ENCODE results near the gene ITGAX.

Gene ITGAX

DNA sequence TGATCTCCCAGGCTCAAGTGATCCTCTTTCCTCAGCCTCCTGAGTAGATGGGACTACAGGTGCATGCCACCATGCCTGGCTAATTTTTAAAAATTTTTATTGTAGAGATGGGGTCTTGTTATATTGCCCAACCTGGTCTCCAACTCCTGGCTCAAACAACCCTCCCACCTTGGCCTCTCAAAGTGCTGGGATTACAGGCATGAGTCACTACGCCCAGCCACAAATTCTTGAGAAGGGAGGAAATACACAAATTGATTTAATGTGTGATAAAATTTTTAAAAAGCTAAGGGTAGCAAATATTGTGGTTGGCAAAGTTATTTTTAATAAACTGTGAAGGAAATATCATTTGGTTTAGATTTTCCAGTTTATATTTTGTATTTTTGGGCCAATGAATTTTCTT, 47.7 kb downstream of the ITGAX start:
- no peaks in the 10 kb centered on the region for H3K36me3 ChIP-seq (replicated peaks; ENCODE audit: insufficient read depth, low read length)
- no peak for DNase-seq
- H3K9ac ChIP-seq (ENCODE audit: low read length) = no peak overlapping the region
- H3K4me1 ChIP-seq (ENCODE audit: low read length) = no peaks in the 10 kb centered on the region
- H3K9me3 ChIP-seq (replicated peaks; ENCODE audit: insufficient read depth, low read length) = no peaks in the 10 kb centered on the region
- TF ChIP-seq EZH2 (optimal IDR thresholded peaks at IDR 0.05; ENCODE audit: low read depth, low read length) (no peak), EZH2phosphoT487 (IDR thresholded peaks at IDR 0.05; ENCODE audit: low read length) (no peak)
- TF ChIP-seq, protein P1, sequence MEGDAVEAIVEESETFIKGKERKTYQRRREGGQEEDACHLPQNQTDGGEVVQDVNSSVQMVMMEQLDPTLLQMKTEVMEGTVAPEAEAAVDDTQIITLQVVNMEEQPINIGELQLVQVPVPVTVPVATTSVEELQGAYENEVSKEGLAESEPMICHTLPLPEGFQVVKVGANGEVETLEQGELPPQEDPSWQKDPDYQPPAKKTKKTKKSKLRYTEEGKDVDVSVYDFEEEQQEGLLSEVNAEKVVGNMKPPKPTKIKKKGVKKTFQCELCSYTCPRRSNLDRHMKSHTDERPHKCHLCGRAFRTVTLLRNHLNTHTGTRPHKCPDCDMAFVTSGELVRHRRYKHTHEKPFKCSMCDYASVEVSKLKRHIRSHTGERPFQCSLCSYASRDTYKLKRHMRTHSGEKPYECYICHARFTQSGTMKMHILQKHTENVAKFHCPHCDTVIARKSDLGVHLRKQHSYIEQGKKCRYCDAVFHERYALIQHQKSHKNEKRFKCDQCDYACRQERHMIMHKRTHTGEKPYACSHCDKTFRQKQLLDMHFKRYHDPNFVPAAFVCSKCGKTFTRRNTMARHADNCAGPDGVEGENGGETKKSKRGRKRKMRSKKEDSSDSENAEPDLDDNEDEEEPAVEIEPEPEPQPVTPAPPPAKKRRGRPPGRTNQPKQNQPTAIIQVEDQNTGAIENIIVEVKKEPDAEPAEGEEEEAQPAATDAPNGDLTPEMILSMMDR (IDR thresholded peaks at IDR 0.05; ENCODE audit: low read length) = no peak
- H3K27ac ChIP-seq (ENCODE audit: low read length) = no peak overlapping the region
- H3K4me2 ChIP-seq (ENCODE audit: low read depth, low read length) = no peak overlapping the region
- no peaks in the 10 kb centered on the region for H3K9me2 ChIP-seq (replicated peaks; ENCODE audit: insufficient read depth, low read length)
- no peak overlapping the region for H2AFZ ChIP-seq (ENCODE audit: low read length)
- peaks cover 4% of the 10 kb centered on the region for H3K27me3 ChIP-seq (replicated peaks; ENCODE audit: insufficient read depth, low read length)
- H3K4me3 ChIP-seq (ENCODE audit: low read length) = no peak overlapping the region
- no peaks in the 10 kb centered on the region for H4K20me1 ChIP-seq (ENCODE audit: insufficient read depth, low read length)
- H3K79me2 ChIP-seq (ENCODE audit: low read length) = 0 out of 2 replicates have a peak, but pooled peaks cover 5% of the 10 kb centered on the region
- H3F3A ChIP-seq (ENCODE audit: insufficient read depth, low read length) = no peaks in the 10 kb centered on the region

GRCh38 chr16:31403590-31404352, 48.8 kb downstream of the ITGAX start:
- Histone ChIP-seq H3K4me3 (ENCODE audit: low read length) (peak overlapping the region; percentile 80), H3K4me1 (ENCODE audit: low read length) (no peaks in the 10 kb centered on the region)

GRCh38 chr16:31404353-31405064, 49.5 kb downstream of the ITGAX start:
- Histone ChIP-seq H2AFZ (ENCODE audit: low read length) (peak overlapping the region; percentile 80), H3K36me3 (replicated peaks; ENCODE audit: insufficient read depth, low read length) (no peaks in the 10 kb centered on the region), H3K27ac (ENCODE audit: low read length) (no peak overlapping the region), H3K27me3 (replicated peaks; ENCODE audit: insufficient read depth, low read length) (peaks cover 16% of the 10 kb centered on the region), H3K9me2 (replicated peaks; ENCODE audit: insufficient read depth, low read length) (no peaks in the 10 kb centered on the region), H3K9ac (ENCODE audit: low read length) (peak overlapping the region; percentile 60; the same call in 1 of the 2 replicates), H3F3A (ENCODE audit: insufficient read depth, low read length) (no peaks in the 10 kb centered on the region), H3K4me2 (ENCODE audit: low read depth, low read length) (peak overlapping the region; percentile 88), H4K20me1 (ENCODE audit: insufficient read depth, low read length) (no peaks in the 10 kb centered on the region), H3K4me3 (ENCODE audit: low read length) (peak overlapping the region; percentile 80), H3K4me1 (ENCODE audit: low read length) (no peaks in the 10 kb centered on the region), H3K79me2 (ENCODE audit: low read length) (0 out of 2 replicates have a peak, but pooled peaks cover 5% of the 10 kb centered on the region), H3K9me3 (replicated peaks; ENCODE audit: insufficient read depth, low read length) (no peaks in the 10 kb centered on the region)
- TF ChIP-seq EZH2phosphoT487 (IDR thresholded peaks at IDR 0.05; ENCODE audit: low read length) (no peak), EZH2 (optimal IDR thresholded peaks at IDR 0.05; ENCODE audit: low read depth, low read length) (no peak)
- TF ChIP-seq, protein P1 (IDR thresholded peaks at IDR 0.05; ENCODE audit: low read length) = no peak
- DNase-seq = peak; percentile 14

More at GRCh38 chr16:31403590-31404352, 48.8 kb downstream of the ITGAX start:
- no peak for DNase-seq
- H3K9ac ChIP-seq (ENCODE audit: low read length) = peak overlapping the region; percentile 60; the same call in 1 of the 2 replicates
- no peaks in the 10 kb centered on the region for H3F3A ChIP-seq (ENCODE audit: insufficient read depth, low read length)
- no peaks in the 10 kb centered on the region for H3K9me2 ChIP-seq (replicated peaks; ENCODE audit: insufficient read depth, low read length)
- H3K9me3 ChIP-seq (replicated peaks; ENCODE audit: insufficient read depth, low read length) = no peaks in the 10 kb centered on the region
- H2AFZ ChIP-seq (ENCODE audit: low read length) = peak overlapping the region; percentile 80
- no peak for TF ChIP-seq EZH2 (optimal IDR thresholded peaks at IDR 0.05; ENCODE audit: low read depth, low read length)
- no peak for TF ChIP-seq EZH2phosphoT487 (IDR thresholded peaks at IDR 0.05; ENCODE audit: low read length)
- TF ChIP-seq, protein P1 (IDR thresholded peaks at IDR 0.05; ENCODE audit: low read length) = no peak
- no peak overlapping the region for H3K27ac ChIP-seq (ENCODE audit: low read length)
- H3K27me3 ChIP-seq (replicated peaks; ENCODE audit: insufficient read depth, low read length) = peaks cover 11% of the 10 kb centered on the region
- H4K20me1 ChIP-seq (ENCODE audit: insufficient read depth, low read length) = no peaks in the 10 kb centered on the region
- H3K79me2 ChIP-seq (ENCODE audit: low read length) = 0 out of 2 replicates have a peak, but pooled peaks cover 5% of the 10 kb centered on the region
- H3K4me2 ChIP-seq (ENCODE audit: low read depth, low read length) = peak overlapping the region; percentile 88
- no peaks in the 10 kb centered on the region for H3K36me3 ChIP-seq (replicated peaks; ENCODE audit: insufficient read depth, low read length)
